Activated CD4-positive, alpha-beta memory T cell treated with anti-CD3 and anti-CD28 coated beads, Interleukin-2, amount 10 ng/mL, durations not matched to agents 7 days and 5 days (primary cell): ENCODE data around the gene KXD1. TPM values are rescaled to one million over a fixed set of nuclear protein-coding genes. Genes with fewer than 3 reads are reported as not detected.

ENCODE experiments used
- CTCF ChIA-PET: fragments of 350-600 bp; sonication (Branson Sonifier 250); formaldehyde crosslinking; loops from one replicate; lab custom pipeline; 2021; ENCODE audit warnings: antibody characterized with exemption, inconsistent platforms; lab: Charles Lee
- POLR2A ChIA-PET: fragments of 350-600 bp; sonication (Branson Sonifier 250); formaldehyde crosslinking; loops from one replicate; lab custom pipeline; 2021; ENCODE audit warnings: antibody characterized with exemption; lab: Charles Lee
- DNase-seq: peaks from one replicate; pipeline ENCODE4 v3.0.0-alpha.2; 2020
- H3K27ac Mint-ChIP-seq: one replicate; pipeline ENCODE4 v1.8.0; 2021; ENCODE audit warnings: mild to moderate bottlenecking, mixed read lengths
- H3K27me3 Mint-ChIP-seq: one replicate; pipeline ENCODE4 v1.8.0; 2021; ENCODE audit warnings: mixed read lengths
- H3K36me3 Mint-ChIP-seq: one replicate; pipeline ENCODE4 v1.8.0; 2021; ENCODE audit warnings: low read depth, mixed read lengths
- H3K4me1 Mint-ChIP-seq: one replicate; pipeline ENCODE4 v1.8.0; 2021; ENCODE audit warnings: mixed read lengths
- H3K4me3 Mint-ChIP-seq: one replicate; pipeline ENCODE4 v1.8.0; 2021; ENCODE audit warnings: mild to moderate bottlenecking, mixed read lengths
- H3K9me3 Mint-ChIP-seq: one replicate; pipeline ENCODE4 v1.8.0; 2021; ENCODE audit warnings: mixed read lengths
- total RNA-seq, 2 experiments: library from RNA; stranded (reverse); gene quantifications; one replicate each; pipeline ENCODE4 v1.2.3, GENCODE V29; 2021

KXD1 gene
- total RNA-seq, 2 experiments from 2014 or later: 93.0 to 99.1 TPM

GRCh38 chr19:18616023-18616422, 58.4 kb downstream of the KXD1 start:
- CTCF ChIA-PET: no interaction called here
- Mint-ChIP-seq H3K36me3 (no peaks in the 10 kb centered on the region), H3K4me3 (no peak overlapping the region), H3K4me1 (peaks cover 13% of the 10 kb centered on the region), H3K27ac (no peak overlapping the region), H3K9me3 (no peaks in the 10 kb centered on the region), H3K27me3 (peaks cover 38% of the 10 kb centered on the region)
- no peak for DNase-seq
- POLR2A ChIA-PET: no interaction called here

- POLR2A ChIA-PET: no interaction called here
- H3K9me3 Mint-ChIP-seq: no peaks in the 10 kb centered on the region
- no peak for DNase-seq
- peaks cover 6% of the 10 kb centered on the region for H3K4me1 Mint-ChIP-seq
- H3K27ac Mint-ChIP-seq: no peak overlapping the region
- no peaks in the 10 kb centered on the region for H3K36me3 Mint-ChIP-seq
- CTCF ChIA-PET: no interaction called here
- peaks cover 27% of the 10 kb centered on the region for H3K27me3 Mint-ChIP-seq
- no peak overlapping the region for H3K4me3 Mint-ChIP-seq
Observed at GRCh38 chr19:18617562-18617961, 59.9 kb downstream of the KXD1 start.

GRCh38 chr19:18618236-18618635, 60.6 kb downstream of the KXD1 start:
- Mint-ChIP-seq H3K27me3 (peaks cover 25% of the 10 kb centered on the region), H3K4me1 (peaks cover 6% of the 10 kb centered on the region), H3K27ac (no peak overlapping the region), H3K9me3 (no peaks in the 10 kb centered on the region), H3K36me3 (no peaks in the 10 kb centered on the region), H3K4me3 (no peak overlapping the region)
- ChIA-PET CTCF (no interaction called here), POLR2A (no interaction called here)
- DNase-seq: no peak

Other genes starting within 250 kb of the KXD1 start
- gene LSM4, start 234.8 kb upstream of the KXD1 start, total RNA-seq: 100 to 1,000 TPM; 180 to 186 TPM
- gene PGPEP1, start 217.3 kb upstream of the KXD1 start, total RNA-seq: 10 to 100 TPM; 42.7 to 44.0 TPM
- gene GDF15, start 171.7 kb upstream of the KXD1 start, total RNA-seq: not detected
- gene LRRC25, start 160.2 kb upstream of the KXD1 start, total RNA-seq: not detected
- 100 to 1,000 TPM; 140 to 153 TPM for gene SSBP4, start 138.5 kb upstream of the KXD1 start, total RNA-seq
- 10 to 100 TPM; 16.7 to 18.0 TPM for gene ISYNA1, start 119.7 kb upstream of the KXD1 start, total RNA-seq
- 10 to 100 TPM; 26.2 to 26.3 TPM for gene ELL, start 35.8 kb upstream of the KXD1 start, total RNA-seq
- gene FKBP8, start 14.3 kb upstream of the KXD1 start, total RNA-seq: 100 to 1,000 TPM; 263 TPM
- 1,000 to 10,000 TPM; 1,374 to 1,409 TPM for gene UBA52, start 14.0 kb downstream of the KXD1 start, total RNA-seq
- 10 to 100 TPM; 81.2 to 83.3 TPM for gene REX1BD, start 30.9 kb downstream of the KXD1 start, total RNA-seq
- not detected for gene CRLF1, start 48.9 kb downstream of the KXD1 start, total RNA-seq
- gene TMEM59L, start 55.0 kb downstream of the KXD1 start, total RNA-seq: under 1 TPM in 1 of 2 experiments, not detected in 1; 0.13 TPM
- 10 to 100 TPM; 10.8 to 11.0 TPM for gene KLHL26, start 79.2 kb downstream of the KXD1 start, total RNA-seq
- 1 to 10 TPM; 5.3 TPM for gene CRTC1, start 125.8 kb downstream of the KXD1 start, total RNA-seq
- not detected for gene COMP, start 233.4 kb downstream of the KXD1 start, total RNA-seq